Dermis microvascular lymphatic vessel endothelial cell (primary cell): ENCODE measurements around the gene TASP1. TPM values are rescaled to one million over a fixed set of nuclear protein-coding genes. Genes with fewer than 3 reads are reported as not detected.

Source experiments
- DNase-seq, 2 donors: peaks; one replicate each; pipeline versions ENCODE4 v3.0.0 to v3.0.0-alpha.2; 2010; ENCODE audit warnings: low read depth in 2 of 2
- total RNA-seq: library from RNA; depleted of rRNA; stranded (reverse); fragments of >200 nt; gene quantifications from 2 replicates; pipeline ENCODE4 v1.2.1, GENCODE V29; 2014

TASP1 gene
- total RNA-seq, 1 donor from 2014 or later: 6.3 TPM

DNA sequence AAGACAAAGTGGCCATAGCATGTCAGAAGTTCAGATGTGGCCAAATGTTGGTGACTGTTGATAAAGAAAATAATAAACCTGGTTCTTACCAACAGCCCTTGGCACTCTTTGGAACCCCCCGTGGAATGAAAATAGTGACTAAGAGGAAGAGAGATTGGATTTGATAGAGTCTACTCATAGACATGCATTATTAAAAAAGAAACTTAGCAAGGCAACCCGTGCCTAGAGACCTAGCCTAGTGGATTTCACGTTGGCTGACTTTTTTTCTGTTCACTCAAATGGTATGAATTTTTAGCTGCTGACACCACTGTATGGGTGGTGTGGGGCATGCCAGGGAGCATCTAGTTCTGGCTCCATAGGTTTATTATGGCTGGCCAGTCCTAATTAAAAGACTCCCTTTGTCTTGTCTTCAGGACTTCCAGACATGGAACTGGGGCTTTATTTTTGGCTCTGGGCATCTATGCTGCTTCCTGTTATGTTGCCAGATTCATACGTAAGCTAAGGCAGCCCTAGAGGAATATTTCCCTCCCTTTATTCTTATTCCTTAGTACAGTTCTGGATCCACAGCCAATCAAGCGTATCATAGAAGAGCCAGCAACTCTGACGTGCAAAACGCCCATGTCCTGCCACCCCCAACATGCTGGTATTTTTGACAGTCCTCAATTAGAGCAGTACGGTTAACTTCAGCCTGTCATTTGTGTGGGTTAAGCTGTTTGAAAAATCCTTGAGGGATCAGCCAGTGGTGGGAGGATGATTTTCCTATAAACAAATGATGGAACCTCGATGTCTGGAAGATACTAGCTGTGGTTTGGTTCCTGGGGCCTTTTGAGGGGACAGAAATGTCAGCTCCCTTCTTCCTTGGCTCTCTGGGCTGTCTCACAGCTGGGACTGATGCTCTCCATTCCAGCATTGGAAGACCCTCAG lies 290.2 kb downstream of the TASP1 start:
- no peak for DNase-seq

DNA sequence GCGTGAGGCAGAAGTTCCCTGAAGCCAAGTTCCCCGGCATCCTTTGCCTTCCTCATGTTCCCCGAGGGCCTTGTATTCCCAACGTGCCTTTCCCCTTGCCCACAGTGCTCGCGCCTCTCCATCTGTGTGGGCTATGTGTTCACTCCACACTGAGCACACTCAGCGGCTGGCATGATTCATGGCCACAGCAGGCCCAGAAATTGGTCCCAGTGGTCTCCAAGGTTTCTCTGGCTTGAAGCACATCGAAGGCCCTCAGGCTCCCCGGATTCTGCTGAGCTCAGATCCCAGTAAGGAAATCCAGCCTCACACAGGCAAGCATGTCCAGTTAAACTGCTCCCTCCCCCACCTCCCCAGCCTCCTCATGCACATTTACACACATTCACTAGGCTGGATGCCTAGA lies 294.1 kb downstream of the TASP1 start:
- no peak for DNase-seq

DNA sequence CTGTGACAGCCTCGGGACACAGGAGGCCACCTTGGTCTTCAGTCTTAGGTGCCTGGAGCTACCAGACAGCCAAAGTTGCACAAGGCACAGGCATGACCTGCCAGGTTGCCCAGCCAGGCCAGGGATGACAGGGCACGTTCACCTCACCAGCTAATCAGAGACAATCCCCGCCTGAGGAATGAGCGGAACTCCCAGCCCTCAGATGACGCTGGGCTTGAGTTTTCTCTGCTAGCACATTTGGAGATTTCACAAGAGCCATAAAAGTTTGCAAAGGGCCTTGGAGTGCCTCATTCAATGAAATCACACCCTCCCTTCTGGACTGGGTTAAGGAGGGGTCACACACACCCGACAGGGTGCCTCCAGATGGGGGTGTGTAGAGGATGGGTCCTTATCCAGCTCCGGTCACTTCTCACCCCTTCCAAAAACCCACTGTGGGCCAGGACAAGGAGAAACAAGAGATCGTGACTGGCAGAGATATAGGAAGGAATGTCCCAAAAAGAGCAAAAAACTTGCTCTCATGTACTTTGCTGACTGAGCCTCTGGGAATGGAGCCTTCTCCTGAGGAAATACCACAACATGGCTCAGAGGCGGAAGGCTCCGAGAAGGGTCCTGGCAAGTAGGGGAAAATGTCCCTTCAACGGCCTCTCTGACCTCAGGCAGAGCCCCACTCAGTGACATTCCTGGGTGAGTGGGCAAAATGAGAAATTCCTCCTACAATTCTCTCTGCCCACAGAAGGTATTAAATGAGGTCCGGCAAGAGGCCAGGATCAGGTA lies 296.1 kb downstream of the TASP1 start:
- DNase-seq: no peak

DNA sequence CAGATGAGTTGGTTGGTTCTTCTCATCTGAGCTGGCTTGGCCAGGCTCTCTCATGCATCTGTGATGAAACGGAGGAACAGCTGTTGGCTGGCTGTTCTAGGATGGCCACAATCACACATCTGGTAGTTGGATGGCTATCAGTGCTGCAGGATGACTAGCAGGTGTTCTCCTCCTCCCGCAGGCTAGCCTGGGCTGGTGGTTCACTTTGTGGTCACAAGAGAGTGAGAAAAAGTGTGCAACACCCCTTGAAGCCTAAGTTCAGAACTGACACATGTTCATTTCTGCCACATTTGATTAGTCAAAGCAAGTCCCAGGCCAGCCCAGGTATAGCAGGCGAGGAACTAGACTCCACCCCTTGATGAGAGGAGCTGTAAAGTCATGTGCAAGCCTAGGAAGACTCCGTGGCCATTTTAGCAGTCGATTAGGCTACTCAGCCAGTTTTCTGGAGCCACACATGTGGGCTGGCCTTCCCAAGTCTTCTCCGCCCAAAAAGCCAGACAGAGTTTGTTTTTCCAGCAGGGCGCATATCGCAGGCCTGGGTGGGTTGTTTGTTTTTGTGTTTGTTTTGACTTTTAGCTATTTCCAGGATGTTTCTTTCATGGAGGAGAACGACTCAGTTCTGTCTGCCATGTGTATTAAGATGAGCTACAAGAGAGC lies 296.9 kb downstream of the TASP1 start:
- no peak for DNase-seq

DNA sequence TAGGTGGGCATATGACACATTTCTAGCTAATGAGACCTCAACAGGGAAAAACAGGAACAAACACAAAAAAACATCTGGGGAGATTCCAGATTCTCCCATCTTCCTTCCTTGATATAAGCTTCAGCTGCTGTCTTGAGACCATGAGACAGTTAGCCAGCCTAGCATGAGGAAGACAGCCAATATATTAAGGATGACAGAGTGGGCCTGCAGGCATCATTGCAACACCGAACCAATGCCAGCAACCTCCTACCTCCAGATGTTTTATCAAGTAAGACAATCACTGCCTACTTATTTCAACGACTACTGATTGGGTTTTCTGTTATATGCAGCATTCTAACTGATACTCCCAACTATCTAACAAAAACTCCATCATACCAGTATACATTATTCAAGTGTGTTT lies 298.6 kb downstream of the TASP1 start:
- no peak for DNase-seq

Other genes starting within 250 kb of the TASP1 start
- 4.5 and 5.9 TPM in 2 replicates for gene ESF1, start 146.0 kb upstream of the TASP1 start, total RNA-seq
- gene NDUFAF5, start 146.1 kb upstream of the TASP1 start, total RNA-seq: 8.6 and 9.1 TPM in 2 replicates